GM12874 (cell line): Measurements from ENCODE around the gene YPEL2.

Experiments used
- CTCF ChIP-seq: IDR thresholded peaks from 2 replicates; pipeline ENCODE4 v1.5.1; 2011; ENCODE audit warnings: low read depth, mild to moderate bottlenecking, control low read depth, low read length, moderate library complexity; ENCODE audit not compliant: insufficient read depth

Gene YPEL2

GRCh38 chr17:59410049-59410437 is 78.6 kb downstream of the YPEL2 start:
- TF ChIP-seq CTCF = no peak

GRCh38 chr17:59413014-59413766 is 81.7 kb downstream of the YPEL2 start:
- TF ChIP-seq CTCF = no peak

GRCh38 chr17:59415397-59415796 is 83.9 kb downstream of the YPEL2 start:
- no peak for TF ChIP-seq CTCF

GRCh38 chr17:59416184-59416583 is 84.7 kb downstream of the YPEL2 start:
- no peak for TF ChIP-seq CTCF

- TF ChIP-seq CTCF = no peak
Observed at GRCh38 chr17:59417452-59417851, 86.0 kb downstream of the YPEL2 start.

GRCh38 chr17:59418732-59419166 is 87.3 kb downstream of the YPEL2 start:
- TF ChIP-seq CTCF = no peak

GRCh38 chr17:59420901-59421300 is 89.4 kb downstream of the YPEL2 start:
- no peak for TF ChIP-seq CTCF
